NCI-H345 treated with DMSO at 0.1 percent for 48 hours (cell line): ENCODE results near the gene TMEM89.

Source experiments
- DNase-seq: peaks from one replicate; lab custom pipeline; 2025; ENCODE audit not compliant: unreplicated experiment; lab: John Stamatoyannopoulos, UW

TMEM89 gene

GRCh38 chr3:48642605-48643004 lies 21.0 kb upstream of the TMEM89 start:
- no peak for DNase-seq

GRCh38 chr3:48641396-48641795 lies 19.8 kb upstream of the TMEM89 start:
- no peak for DNase-seq

- DNase-seq = no peak
These were observed 18.5 kb upstream of the TMEM89 start for GRCh38 chr3:48639944-48640606.

- no peak for DNase-seq
These were observed 15.7 kb upstream of the TMEM89 start for GRCh38 chr3:48637305-48637704.

GRCh38 chr3:48636149-48636655 lies 14.6 kb upstream of the TMEM89 start:
- no peak for DNase-seq

GRCh38 chr3:48635222-48636021 lies 13.9 kb upstream of the TMEM89 start, which contains the start of gene SLC26A6:
TSS of gene SLC26A6 (minus strand) at chr3:48635461. CDS start at chr3:48635393, 68 bp downstream.
- DNase-seq = peak; percentile 39

GRCh38 chr3:48634661-48635221 lies 13.2 kb upstream of the TMEM89 start:
- DNase-seq = peak; percentile 3

GRCh38 chr3:48633743-48634142 lies 12.2 kb upstream of the TMEM89 start:
- DNase-seq = no peak

- no peak for DNase-seq
These were observed 11.7 kb upstream of the TMEM89 start for GRCh38 chr3:48633256-48633655.

GRCh38 chr3:48631516-48632448 lies 10.2 kb upstream of the TMEM89 start:
- DNase-seq = no peak

GRCh38 chr3:48630833-48631232 lies 9.3 kb upstream of the TMEM89 start:
- DNase-seq = no peak

GRCh38 chr3:48630407-48630806 lies 8.8 kb upstream of the TMEM89 start:
- DNase-seq = no peak

GRCh38 chr3:48629894-48630293 lies 8.3 kb upstream of the TMEM89 start:
- no peak for DNase-seq

GRCh38 chr3:48628277-48629017 lies 6.9 kb upstream of the TMEM89 start:
- DNase-seq = no peak

- DNase-seq = no peak
These were observed 4.0 kb upstream of the TMEM89 start for GRCh38 chr3:48625600-48625999.

GRCh38 chr3:48624767-48625166 lies 3.2 kb upstream of the TMEM89 start:
- no peak for DNase-seq

GRCh38 chr3:48623851-48624547 lies 2.4 kb upstream of the TMEM89 start:
- peak; percentile 42 for DNase-seq

GRCh38 chr3:48619541-48620524 lies 1.7 kb downstream of the TMEM89 start:
- DNase-seq = no peak
